HG03432 (cell line): ENCODE results near the gene TPRG1.

Experiments
- ATAC-seq: cut with Tn5 transposase; IDR thresholded peaks from one replicate; pipeline ENCODE4 v1.9.1; 2021; ENCODE audit warnings: mild to moderate bottlenecking, moderate library complexity; ENCODE audit not compliant: unreplicated experiment

The TPRG1 gene

DNA sequence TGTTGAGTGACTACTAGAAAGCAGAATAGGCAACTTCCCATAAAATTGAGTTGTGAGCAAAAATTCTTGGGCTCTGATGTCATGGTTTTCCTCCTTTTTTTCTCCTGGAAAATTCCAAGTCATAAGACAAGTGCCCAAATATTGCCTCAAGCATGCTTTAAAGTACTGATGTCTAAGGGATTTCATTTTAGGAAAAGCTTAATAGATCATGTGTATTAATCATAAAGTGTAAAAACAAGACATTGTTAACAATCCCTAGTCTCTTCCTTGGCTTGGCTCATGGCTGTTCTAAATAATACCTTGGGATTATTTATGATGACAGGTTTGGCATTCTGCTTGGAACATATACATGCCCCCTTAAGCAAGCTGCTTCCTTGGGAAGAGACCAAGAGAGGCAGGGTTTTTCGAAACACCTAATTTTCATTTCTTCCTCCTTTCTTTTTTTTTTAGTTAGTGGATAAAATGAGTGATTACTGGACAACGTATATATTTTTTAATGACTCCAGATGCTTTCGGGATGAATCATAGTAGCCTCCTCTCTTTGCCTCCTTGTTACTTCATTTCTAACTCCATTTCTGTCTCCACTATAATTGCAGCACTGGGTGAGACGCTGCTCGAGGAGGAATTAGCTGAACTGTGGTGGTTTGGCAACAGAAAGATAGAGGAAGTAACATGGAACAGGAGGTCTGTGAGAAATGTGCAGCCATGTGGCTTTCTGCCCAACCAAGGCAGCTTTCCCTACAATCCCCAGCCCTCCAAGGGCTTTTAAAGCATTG lies 104.9 kb downstream of the TPRG1 start:
- peak; percentile 51 for ATAC-seq

DNA sequence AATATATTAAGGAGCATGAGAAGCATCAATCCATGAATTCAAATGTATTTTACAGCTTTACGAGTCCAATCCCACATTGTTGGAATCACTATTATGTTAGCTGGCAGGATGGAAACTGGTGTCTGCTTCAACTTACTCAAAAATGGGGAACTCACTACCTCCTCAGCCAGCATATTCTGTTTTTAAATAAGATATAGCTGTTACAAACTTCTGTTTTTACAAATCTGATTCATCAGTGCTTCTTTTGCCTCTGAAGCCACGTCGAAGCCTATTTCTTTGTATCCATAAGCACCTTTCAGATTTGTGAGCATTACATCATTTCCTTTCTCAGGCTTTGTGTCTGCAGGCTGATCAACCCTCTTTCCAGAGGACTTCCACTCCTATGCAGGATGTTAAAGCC lies 105.9 kb downstream of the TPRG1 start:
- ATAC-seq: no peak

DNA sequence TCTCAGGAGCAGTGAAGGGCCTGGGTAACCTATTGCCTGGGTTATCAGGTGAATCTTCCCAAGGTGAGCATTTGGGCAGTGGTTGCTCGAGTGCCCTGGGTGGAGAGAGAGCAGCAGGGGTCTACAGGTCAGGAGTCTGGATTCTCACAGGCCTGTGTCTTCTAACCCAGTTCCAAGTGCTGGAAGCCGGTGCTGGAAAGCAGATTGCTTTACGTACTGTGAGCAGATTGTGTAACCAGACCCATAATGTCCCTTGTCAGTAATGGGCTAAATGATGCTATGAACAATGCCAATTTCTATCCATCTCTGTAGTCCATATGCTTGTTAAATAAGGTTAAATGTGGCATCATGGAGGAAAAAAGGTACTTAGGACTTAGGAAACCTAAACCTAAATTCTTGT lies 106.5 kb downstream of the TPRG1 start:
- no peak for ATAC-seq

DNA sequence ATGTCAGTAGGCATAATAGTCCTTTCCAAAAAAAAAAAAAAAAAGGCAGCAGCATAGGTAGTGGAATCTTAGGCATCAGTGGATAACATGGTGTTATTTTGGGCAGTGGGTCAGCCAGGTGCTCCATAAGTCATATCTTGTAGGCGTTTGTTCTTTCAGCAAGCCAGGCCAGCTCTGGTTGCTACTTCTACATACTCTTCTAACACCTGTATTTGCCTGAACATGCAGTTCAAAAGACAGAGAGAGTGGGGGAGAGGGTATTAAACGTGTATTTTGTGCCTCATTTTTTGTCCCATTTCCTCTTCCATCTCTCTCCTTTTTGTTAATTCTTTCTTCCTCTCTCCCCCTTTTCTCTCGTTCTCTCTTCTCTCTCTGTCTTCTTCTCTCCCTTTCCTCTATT lies 110.4 kb downstream of the TPRG1 start:
- ATAC-seq: no peak

DNA sequence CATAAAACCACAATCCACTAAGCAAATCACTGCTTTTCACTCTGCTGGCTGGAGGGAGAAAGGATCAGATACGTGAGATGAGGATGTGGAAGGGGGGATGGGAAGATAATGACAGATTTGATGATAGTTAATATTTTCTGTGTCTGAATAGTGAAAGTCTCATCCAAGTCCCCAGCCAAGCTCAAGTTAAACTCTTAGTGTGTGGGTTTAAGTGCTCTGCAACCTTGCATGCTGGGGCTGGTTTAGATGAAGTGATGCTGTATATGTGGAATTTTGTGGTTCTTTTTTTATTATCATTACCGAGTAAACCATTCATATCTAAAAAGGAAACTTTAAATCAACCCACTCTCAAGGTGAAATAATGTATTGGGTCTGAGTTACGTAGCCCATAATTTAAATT lies 111.0 kb downstream of the TPRG1 start:
- no peak for ATAC-seq

DNA sequence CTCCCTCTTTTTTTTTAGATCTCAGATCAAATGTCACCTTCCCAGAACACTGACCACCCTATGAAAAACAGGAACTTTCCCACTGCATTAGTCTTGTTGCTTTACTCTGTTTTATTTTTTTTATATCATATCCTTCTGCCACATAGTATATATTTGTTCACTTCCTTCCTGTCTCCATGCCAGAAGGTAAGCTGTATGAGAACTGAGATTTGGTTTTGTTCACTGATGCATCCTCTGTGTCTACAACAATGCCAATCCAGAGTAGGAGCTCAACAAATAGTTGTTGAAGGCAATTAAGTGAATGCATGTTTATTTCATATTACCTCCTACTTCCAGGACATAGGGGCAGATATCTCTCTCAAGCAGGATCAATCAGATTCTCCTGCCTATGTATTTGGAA lies 114.4 kb downstream of the TPRG1 start:
- peak; percentile 35 for ATAC-seq

DNA sequence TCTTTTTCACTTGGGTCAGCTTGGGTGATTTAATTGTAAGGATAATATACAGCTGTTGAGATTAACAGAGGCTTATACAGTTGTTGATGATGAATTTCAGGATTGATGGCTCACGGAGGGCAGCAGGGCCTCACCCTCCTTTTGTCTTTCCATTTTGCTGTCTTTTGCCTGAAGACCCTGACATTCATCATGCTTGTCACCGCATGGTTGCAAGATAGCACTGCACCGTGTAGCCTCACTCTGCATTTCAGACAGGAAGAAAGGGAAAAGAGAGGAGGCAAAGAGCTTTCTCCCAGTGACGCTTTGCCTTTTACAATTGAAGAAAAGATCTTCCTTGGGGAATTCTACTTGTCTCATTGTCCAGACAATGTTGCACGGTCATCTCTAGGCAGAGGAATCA lies 115.1 kb downstream of the TPRG1 start:
- ATAC-seq: no peak

DNA sequence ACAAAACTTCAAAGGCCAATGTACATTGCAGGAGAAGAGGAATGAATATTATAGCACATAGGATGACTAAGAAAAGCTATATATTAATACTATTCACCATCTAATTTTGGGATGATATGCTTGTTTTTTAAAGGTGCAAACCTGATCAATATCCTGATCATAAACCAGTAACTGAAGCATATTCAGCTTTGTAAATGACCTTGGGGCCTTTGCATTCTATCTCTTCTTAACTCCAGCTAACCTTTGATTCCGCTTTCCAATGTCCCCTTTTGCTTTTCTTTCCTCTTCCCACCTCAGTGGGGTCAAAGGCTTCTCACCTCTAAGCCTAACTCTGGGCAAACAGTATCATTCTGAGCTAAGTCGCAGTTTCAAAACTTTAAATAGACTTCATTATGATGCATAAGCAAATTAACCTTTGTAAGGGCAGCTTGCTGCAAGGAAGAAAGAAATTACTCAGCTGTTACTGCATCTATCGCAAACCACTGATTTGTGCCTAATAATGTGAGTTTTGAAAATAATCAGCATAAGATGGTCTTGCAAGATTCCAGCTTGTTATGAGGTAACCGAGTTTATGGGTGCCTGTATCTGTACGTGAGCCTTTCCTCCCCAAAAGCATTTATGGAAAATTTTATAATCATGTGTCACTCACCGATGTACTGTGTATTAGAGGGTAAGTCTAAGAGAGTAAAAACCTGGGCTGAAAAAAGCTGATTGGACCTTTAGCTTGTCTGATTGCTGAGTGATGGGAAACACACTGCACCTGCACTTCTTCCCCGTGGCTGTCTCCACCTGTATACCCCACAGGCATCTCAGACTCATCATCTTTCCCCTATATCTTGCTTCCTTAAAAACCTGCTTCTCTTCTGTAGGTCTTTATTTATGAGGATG lies 116.8 kb downstream of the TPRG1 start:
- ATAC-seq: peak; percentile 95

DNA sequence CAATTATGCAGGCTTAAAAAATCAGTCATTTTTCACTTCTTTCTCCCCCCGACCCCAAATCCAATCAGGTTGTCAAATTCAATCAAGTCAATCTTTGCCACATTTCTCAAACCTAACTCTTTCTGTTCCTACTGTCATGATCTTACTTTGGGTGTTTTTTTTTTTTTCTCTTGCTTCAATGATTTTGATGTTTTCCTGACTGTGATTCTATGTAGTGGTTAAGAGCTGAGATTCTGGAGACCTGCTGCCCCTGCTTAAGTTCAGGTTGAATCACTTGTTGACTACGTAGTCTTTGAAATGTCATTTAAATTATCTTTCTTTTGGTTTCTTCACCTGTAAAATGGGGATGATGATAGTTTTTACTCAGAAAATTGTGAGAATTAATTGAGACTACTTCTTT lies 117.5 kb downstream of the TPRG1 start:
- no peak for ATAC-seq

DNA sequence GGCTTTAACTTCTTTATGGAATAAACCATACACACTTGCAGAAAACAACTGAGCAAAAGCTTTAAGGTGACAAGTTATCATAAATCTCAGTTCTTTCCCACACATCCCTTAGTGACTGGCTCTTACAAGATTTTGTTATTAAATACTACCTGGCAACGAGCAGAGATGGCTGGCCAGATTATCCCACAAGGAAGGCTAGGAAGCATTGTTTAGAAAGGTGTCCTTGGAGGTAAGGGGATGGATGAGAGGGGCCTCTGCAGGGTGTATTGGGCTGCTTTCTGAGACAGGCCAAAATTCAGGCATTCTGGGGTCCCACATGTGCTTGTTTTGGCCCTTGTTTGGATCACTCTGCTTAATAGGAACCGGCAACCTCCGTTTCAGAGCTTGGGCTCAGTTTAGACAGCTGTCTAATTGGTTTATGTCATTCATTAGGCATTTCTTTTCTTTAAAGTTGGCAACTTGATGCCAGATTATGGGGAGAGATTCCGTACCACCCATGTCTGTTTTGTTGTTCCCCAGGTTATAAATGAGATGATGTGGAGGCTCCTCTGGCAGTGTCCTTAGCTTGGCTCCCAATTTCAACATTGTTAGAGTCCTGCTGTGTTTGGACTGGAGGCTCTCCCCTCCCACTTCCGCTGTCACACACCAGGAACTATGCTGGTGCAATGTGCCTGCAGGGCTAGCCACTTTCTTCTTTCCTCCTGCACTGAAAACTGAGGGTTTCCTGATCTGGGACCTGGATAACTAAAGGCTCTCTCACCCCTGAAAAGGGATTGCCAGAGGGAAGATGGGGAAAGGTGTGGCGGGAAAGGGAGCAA lies 121.1 kb downstream of the TPRG1 start:
- ATAC-seq: no peak

DNA sequence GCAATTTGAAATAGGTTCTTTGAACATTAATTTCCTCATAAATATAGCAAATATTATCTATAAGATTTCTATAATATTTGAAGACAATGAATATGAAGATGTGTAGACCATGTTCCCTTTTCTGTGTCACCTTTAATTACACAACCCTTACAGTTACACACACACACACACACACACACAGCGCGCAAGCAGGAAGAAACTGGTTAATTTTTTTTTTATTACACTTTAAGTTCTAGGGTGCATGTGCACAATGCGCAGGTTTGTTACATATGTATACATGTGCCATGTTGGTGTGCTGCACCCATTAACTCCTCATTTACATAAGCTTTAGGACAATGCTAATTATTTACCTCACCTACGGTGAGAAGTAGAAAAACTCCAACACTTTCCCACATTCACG lies 122.9 kb downstream of the TPRG1 start:
- no peak for ATAC-seq

DNA sequence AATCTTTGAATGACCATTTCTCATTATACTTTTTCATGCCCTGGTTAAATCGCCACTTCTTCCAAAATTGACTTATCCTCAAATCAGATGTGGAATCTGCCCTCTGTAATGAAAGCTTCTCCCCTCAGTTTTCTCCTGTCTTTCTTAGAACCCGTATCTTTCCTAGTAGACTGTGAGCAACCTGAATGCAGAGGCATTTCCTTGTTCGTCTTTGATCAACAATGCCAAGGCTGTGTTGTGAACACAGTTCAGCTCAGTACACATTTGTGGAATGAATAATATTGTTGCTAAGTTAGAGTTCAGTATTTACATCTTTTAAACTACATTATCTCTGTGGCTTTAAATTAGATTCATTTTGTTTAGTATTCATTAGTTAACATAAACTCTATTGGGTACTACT lies 123.3 kb downstream of the TPRG1 start:
- no peak for ATAC-seq

DNA sequence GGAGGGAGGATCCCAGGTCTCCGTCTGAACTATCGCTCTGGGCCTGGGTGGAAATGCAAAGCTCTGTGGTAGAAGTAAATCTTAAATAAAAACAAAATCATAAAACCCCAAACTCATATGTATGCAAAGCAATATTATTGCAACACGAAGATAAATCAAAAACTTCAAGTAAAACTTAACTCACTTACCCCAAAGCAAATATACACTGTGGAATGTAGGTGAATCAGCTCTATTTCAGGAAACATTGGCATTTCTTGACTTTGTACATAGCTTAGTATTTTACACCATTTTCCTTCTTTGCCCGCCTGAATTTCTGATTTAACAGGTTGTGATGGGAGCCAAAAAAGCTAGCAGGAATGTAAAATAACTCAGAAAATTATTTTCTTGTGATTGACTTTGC lies 126.2 kb downstream of the TPRG1 start:
- ATAC-seq: no peak

DNA sequence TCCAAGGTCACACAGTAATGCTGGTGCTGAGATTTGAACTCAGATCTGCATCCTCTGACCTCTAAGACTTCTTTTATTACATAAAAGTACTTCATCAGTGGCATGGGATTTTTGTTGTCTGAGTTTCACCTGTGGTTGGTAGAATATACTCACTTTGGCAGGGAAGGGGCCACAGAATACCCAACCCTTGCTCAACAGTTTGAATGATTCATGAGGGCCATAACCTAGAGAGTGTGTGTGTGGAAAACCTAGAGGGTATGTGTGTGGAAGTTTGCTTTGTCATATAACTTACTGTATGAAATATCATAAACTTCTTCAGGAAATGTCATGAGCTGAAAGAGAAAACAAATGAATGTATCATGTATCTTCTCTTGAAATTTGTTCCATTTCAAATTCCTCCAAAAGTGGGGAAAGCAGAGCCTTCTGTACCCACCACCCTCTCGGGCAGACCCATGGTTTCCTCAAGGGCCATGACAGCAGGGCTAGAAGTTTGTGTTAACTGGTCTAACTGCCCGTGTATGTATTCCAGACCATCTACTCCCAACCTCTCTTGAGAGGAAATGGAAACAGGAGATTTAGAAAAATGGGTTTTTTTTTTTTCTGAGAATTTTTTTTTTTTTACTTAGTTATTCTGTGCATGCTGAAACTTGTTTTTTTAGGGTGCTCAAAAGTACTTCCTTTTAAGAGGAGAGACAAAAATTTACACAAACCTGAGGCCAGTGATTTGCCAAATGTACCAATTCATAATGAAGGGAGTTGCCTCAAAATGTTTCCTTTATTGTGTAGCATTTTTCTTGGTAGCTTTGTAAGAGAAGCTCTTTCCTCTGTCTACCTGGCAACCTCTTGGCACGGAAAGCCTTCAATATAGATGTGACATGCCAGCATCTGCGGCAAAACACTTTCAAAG lies 127.0 kb downstream of the TPRG1 start:
- ATAC-seq: no peak

DNA sequence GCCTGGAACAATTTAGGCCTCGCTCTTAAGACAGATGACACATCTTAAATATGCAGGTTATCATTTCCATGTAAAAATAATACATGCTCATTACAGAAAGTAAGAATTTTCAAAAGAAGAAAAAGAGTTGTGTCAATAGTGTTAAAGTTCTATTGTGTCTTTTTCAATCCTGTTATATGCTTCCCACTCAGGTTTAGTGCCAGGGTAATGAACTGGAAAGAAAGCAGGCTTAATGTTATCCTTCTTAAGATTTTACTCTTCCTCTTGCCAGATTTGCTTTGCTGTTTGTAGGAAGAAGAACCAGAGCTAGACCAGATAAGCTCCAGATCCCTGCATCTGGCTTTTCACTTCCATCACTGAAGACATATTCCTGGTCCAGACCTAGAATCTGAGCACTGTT lies 128.6 kb downstream of the TPRG1 start:
- ATAC-seq: no peak

DNA sequence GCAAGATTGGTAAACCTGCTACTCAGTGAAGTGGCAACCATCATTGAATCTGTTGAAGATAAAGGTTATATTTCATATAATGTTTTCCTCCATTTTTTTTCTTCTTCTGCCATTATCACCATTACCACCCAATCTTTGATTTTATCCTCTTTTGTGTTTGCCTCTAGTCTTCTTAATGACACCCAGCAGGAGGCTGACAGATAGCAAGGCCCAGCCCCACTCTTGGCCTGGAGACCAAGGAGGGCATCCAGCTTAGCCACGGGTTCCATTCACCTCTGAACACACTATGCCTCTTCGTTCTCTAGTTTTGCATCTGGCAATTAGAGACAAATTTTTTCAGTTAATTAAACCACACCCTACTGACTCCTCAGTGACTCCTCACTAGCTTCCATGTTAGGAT lies 129.7 kb downstream of the TPRG1 start:
- ATAC-seq: no peak

DNA sequence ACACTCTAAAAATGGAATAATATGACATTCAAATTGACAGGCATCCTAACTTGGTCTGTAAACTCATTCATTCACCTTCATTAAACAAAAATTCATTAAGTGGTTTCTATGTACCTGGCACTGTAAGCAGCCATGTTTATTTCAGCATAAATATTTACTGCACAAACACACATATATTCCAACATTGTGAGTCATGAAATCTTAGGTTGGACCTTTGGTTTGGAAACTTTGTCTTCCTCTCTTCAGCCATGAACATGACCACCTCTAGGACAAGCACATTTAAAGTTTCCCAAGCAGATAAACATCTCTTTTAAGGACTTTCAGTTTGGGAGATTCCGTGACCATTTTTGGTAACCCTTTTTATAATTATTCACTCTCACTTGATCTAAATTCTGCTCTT lies 131.8 kb downstream of the TPRG1 start:
- ATAC-seq: no peak

DNA sequence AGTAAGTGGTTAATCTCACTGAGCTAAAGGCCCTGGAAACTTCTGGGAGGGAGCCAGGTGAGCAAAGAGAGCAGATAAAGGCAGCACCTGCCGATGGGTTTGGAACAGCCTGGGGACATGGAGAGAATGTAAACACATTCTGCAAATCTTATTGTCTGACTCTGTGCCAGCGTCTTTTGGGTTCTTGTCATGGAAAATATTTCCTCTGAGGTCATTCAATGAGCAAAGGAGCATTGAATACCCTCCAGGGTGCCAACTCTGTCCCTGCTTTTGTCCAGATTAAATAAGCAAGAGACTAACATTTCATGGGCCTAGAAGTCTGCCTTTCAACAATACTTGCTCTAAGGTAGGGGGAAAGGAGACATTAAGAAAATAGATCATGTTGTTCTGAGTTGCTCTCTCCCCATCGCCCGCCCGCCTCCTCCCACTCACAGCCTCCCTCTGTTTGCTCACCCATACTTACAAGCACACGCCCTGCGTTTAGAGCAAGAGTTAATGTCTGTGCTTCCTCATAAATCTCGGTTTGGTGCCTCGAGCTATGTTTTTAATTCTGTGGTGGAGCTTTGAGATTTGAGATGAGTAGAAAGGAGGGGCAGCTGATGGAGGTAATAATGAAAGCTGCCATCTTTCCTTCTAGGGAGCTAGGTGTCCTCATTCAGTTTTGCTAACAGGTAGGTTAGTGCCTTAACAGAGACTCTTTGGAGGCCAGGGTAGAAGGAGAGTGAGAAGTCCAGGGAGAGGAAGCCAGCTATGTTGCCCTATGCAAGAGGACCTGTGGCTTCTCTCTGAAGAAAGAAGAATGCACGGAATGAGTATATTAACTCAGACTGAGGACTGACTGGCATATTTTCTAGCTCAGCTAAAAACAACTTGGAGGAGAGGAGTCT lies 132.9 kb downstream of the TPRG1 start:
- no peak for ATAC-seq

DNA sequence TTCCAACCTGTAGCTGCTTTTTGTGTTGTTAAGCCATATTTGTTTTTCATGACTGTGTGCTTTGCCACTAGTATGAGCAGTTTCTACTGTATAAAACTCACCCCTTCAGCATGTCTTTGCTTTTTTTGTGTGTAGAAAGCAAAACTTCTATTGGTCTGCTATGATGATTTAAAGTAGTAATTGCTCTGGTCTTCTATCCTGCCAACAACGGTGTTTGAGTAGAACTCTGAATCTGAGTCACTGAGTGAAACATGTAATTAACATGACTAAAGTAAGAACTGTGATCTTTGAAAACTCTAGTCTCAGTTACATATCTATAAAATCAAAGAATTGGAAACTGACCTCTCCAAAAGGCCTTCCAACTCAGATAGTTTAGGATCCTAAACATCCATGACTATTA lies 133.6 kb downstream of the TPRG1 start:
- ATAC-seq: peak; percentile 70
